Measurements from ENCODE around the gene MLF2.
A peak's percentile ranks its signal among the peaks of the same experiment; 100 is the strongest.
"Not testable (repeated sequence)": the region's sequence is repeated elsewhere in the genome, so short reads cannot be mapped to it uniquely, and the experiment has no call there.

MLF2 gene

GRCh38 chr12:6725350-6725749 lies 27.6 kb downstream of the MLF2 start:
- DNase-seq = no peak

GRCh38 chr12:6724409-6724797 lies 28.5 kb downstream of the MLF2 start:
- DNase-seq = peak; percentile 19

GRCh38 chr12:6723607-6724408 lies 29.1 kb downstream of the MLF2 start, which contains the start of gene COPS7A:
COPS7A (plus strand) TSS chr12:6724046; CDS start chr12:6724657, 611 bp downstream.
- DNase-seq = peak; percentile 99

GRCh38 chr12:6722863-6723262 lies 30.1 kb downstream of the MLF2 start:
- no peak for DNase-seq

- no peak for DNase-seq
These were observed 36.0 kb downstream of the MLF2 start for GRCh38 chr12:6716874-6717437.

GRCh38 chr12:6716031-6716873 lies 36.7 kb downstream of the MLF2 start:
- DNase-seq = not testable (repeated sequence)

GRCh38 chr12:6708960-6709394 lies 44.0 kb downstream of the MLF2 start:
- DNase-seq = no peak

GRCh38 chr12:6708351-6708750 lies 44.6 kb downstream of the MLF2 start:
- DNase-seq = not testable (repeated sequence)

- no peak for DNase-seq
These were observed 49.3 kb downstream of the MLF2 start for GRCh38 chr12:6703631-6704030.

GRCh38 chr12:6701078-6701768 lies 51.7 kb downstream of the MLF2 start:
- DNase-seq = no peak

GRCh38 chr12:6700646-6701051 lies 52.3 kb downstream of the MLF2 start, which contains the start of gene PIANP:
PIANP (minus strand) TSS chr12:6700815; CDS start chr12:6698061, 2,754 bp downstream.
- DNase-seq = peak; percentile 15

- DNase-seq = no peak
These were observed 52.8 kb downstream of the MLF2 start for GRCh38 chr12:6699989-6700645.

GRCh38 chr12:6699259-6699988 lies 53.5 kb downstream of the MLF2 start:
- DNase-seq = no peak

- DNase-seq = no peak
These were observed 54.4 kb downstream of the MLF2 start for GRCh38 chr12:6698352-6699046.

All from CD4-positive, alpha-beta T cell treated with Interleukin-4 for 4 hours (primary cell).